Psoas muscle (tissue), 8 donors: ENCODE data around the gene WSCD2. TPM values are rescaled to one million over a fixed set of nuclear protein-coding genes. Genes with fewer than 3 reads are reported as not detected.

Experiments used
- ATAC-seq, 4 donors: fragments of 200-7000 bp; cut with Tn5 transposase; one replicate each; pipeline ENCODE4 v1.9.1; 2020; ENCODE audit warnings: moderate library complexity in 3 of 4, mild to moderate bottlenecking in 2 of 4
- DNase-seq, 2 donors: peaks; one replicate each; pipeline ENCODE4 v3.0.0-alpha.2; 2020
- H3K27ac ChIP-seq: fragments of 200-600 bp; one replicate; pipeline ENCODE4 v1.8.0; 2022
- H3K27me3 ChIP-seq, 3 donors: fragments of 200-600 bp in 1 of 3; one replicate each; pipeline versions ENCODE4 v1.6.1 to v1.8.0; 2013 to 2022; ENCODE audit warnings: low read length in 2 of 3, mild to moderate bottlenecking in 2 of 3, moderate library complexity in 1 of 3; ENCODE audit not compliant: insufficient read depth in 3 of 3
- H3K36me3 ChIP-seq, 2 donors: fragments of 200-600 bp in 1 of 2; one replicate each; pipeline versions ENCODE4 v1.6.1 to v1.8.0; 2013 to 2022; ENCODE audit warnings: low read depth in 1 of 2, mild to moderate bottlenecking in 1 of 2, moderate library complexity in 1 of 2; ENCODE audit not compliant: insufficient read depth in 1 of 2
- H3K4me1 ChIP-seq: fragments of 200-600 bp; one replicate; pipeline ENCODE4 v1.8.0; 2022
- H3K4me3 ChIP-seq: fragments of 200-600 bp; one replicate; pipeline ENCODE4 v1.8.0; 2022; ENCODE audit warnings: mild to moderate bottlenecking
- H3K9me3 ChIP-seq: fragments of 200-600 bp; one replicate; pipeline ENCODE4 v1.8.0; 2022
- CTCF ChIP-seq: fragments of 200-600 bp; IDR thresholded peaks from one replicate; pipeline ENCODE4 v1.8.0; 2022; ENCODE audit warnings: antibody characterized with exemption
- WGBS, 3 donors: extraction: QIAGEN DNeasy Blood & Tissue Kit; methylation state at CpG; one replicate each; pipeline versions ENCODE4 v1.1.6 to v1.1.7; 2013; 5-methylcytosine and 5-hydroxymethylcytosine counted together
- intact Hi-C, 2 donors: fragments of 100-400 bp; cut with DNase I; formaldehyde crosslinking; loops; one replicate each; pipeline versions ENCODE4 v1.11.0 to v1.14.2; 2022
- polyA plus RNA-seq, 3 donors: library from polyadenylated mRNA; stranded (reverse); fragments of 200-250 nt; gene quantifications; one replicate each; pipeline ENCODE4 v1.2.3, GENCODE V29; 2013
- total RNA-seq, 4 donors: library from RNA; stranded (reverse); fragmentation: NEBNext Ultra II Directional in 2 of 4; extraction: Animal tissue kit (Norgen Biotek cat#: 25700) in 2 of 4; gene quantifications; one replicate each; pipeline versions ENCODE4 v1.2.1 to v1.2.4, GENCODE V29; 2021 to 2023
- donor health status: healthy with polysubstance abuse.
- donor health status: DM: no; HTN: no; CAD: no; lungs with moderate emphysema.
- donor health status: Bipolar disorder and iron deficiency.
- donor health status: healthy.
- donor health status: DM: yes; HTN: yes; CAD: no.
- donor health status: DM: no; HTN: no; CAD: no.
- donor health status: DM: no; HTN: no; CAD: no.
- donor health status: DM: yes; HTN: yes; CAD: no.

Gene WSCD2
- total and polyA plus RNA-seq, 7 donors = 0.01 to 0.21 TPM; not detected in 5

DNA sequence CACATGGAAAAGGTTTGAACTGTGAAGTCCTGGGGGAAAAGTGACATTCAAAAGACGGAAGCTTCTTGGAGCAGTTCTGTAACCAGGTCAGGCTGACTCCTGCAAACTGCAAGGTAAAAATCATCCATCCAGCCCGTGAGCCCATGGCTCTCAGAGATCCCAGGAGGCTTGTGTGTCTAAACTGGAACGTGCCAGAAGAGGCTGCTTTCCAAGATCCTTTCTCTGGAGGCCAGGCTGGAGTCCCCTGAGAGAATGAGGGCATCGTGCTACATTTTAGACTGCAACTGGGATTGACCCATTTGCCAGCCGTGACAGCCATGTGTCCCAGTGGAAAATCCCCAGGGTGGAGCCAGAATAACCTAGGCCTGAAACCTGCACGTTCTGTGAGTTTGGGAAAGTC, 7.8 kb upstream of the WSCD2 start:
- Histone ChIP-seq H3K9me3 (no peaks in the 10 kb centered on the region), H3K4me3 (no peak overlapping the region), H3K4me1 (no peaks in the 10 kb centered on the region), H3K27ac (no peak overlapping the region), H3K36me3 (no peaks in the 10 kb centered on the region), H3K27me3 (peaks cover 2 to 4% (median 2%) of the 10 kb centered on the region in 3 donors)
- ATAC-seq = no peak
- 36 to 40% (median 39%) methylated on average over 6 of the region's 6 CpGs for WGBS, 3 donors
- DNase-seq = no peak
- no peak for TF ChIP-seq CTCF
- intact Hi-C loops = no loop called here

DNA sequence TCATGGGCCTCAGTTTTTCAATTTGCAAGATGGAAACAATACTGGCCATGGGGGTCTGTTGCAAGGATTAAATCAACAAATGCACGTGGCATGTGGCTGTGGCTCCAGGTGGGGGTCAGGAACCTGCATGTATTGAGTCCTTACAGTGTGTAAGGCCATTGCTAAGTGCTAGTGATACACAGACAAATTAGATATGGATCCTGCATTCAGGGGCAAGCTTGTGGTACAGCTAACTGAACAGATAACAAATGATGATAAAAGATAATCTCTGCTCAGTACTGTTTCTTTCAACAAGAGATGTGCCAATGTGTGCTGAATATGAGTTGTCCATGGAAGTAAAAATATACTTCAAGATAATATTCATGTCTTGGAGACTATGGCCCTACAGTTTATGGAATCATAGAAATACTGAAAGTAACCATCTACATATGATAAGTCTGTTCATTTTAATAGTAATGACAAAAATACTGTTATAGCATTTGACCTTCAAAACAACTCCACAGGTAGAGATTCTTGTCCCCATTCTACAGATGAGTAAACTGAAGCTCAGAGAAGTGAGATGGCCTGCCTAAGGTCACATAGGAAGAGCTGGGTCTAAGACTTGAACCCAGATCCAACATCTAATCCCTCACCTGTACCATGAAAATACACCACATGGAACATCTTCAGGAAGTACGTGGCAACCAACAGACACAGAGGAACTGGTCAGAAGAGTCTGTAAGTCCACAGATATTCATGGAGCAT, 7.2 kb upstream of the WSCD2 start:
- 61 to 85% (median 70%) methylated on average over 2 of the region's 2 CpGs for WGBS, 3 donors
- Histone ChIP-seq H3K4me1 (no peaks in the 10 kb centered on the region), H3K27ac (no peak overlapping the region), H3K27me3 (peaks cover 2 to 9% (median 2%) of the 10 kb centered on the region in 3 donors), H3K36me3 (no peaks in the 10 kb centered on the region), H3K4me3 (no peak overlapping the region), H3K9me3 (no peaks in the 10 kb centered on the region)
- DNase-seq (no peak), ATAC-seq (no peak)
- TF ChIP-seq CTCF = no peak
- intact Hi-C loops = no loop called here

DNA sequence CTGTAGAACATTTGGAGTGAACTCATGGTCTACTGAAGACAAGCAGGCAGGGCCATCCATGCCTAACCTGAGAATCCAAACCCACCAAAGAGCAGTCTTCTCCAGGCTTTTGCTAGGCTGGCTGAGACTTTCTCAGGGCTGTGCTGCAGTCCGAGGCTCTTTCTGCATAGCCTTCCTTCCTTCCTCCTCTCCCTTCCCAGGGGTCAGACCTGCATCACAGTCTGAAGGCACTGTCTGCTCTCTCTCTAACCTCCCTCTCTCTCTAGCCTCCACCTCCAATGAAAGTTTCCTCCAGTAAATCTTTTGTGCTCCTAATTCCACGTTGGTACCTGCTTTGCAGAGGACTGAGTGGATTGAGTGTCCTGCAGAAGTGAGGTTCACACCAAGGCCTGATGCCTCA, 6.4 kb upstream of the WSCD2 start:
- intact Hi-C loops = no loop called here

DNA sequence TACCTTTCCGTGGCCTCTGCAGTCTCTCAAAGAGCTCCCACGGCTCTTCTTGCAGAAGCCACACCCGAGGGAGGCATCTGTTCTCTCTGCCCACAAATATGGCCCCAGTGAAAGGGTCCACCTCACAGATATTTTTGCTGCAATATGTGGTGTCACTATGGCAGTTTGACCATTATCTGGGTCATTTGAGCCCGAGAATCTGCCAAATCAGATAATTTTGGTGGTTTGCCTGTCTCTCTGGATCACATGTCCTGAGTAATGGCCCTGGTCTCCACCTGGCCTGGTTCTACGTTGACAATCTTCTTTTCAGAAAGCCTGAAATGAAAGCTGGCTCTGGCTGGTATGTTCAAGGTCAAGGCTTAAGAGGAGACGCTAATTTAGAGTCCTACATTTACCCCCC, 5.7 kb upstream of the WSCD2 start:
- no peak for TF ChIP-seq CTCF
- Histone ChIP-seq H3K27me3 (peaks cover 2 to 24% (median 3%) of the 10 kb centered on the region in 3 donors), H3K27ac (no peak overlapping the region), H3K4me3 (no peak overlapping the region), H3K36me3 (no peaks in the 10 kb centered on the region), H3K9me3 (no peaks in the 10 kb centered on the region), H3K4me1 (no peaks in the 10 kb centered on the region)
- 58 to 73% (median 59%) methylated on average over 6 of the region's 6 CpGs for WGBS, 3 donors
- DNase-seq (no peak), ATAC-seq (no peak)
- intact Hi-C loops = no loop called here

More for the DNA sequence above, 6.4 kb upstream of the WSCD2 start:
- no peaks in the 10 kb centered on the region for H3K9me3 ChIP-seq
- H3K27ac ChIP-seq = no peak overlapping the region
- no peak for ATAC-seq
- no peak overlapping the region for H3K4me3 ChIP-seq
- no peak for TF ChIP-seq CTCF
- no peaks in the 10 kb centered on the region for H3K4me1 ChIP-seq
- no peaks in the 10 kb centered on the region for H3K36me3 ChIP-seq
- 50 to 73% (median 56%) methylated on average over 2 of the region's 2 CpGs for WGBS, 3 donors
- no peak for DNase-seq
- H3K27me3 ChIP-seq = peaks cover 2 to 16% (median 2%) of the 10 kb centered on the region in 3 donors

DNA sequence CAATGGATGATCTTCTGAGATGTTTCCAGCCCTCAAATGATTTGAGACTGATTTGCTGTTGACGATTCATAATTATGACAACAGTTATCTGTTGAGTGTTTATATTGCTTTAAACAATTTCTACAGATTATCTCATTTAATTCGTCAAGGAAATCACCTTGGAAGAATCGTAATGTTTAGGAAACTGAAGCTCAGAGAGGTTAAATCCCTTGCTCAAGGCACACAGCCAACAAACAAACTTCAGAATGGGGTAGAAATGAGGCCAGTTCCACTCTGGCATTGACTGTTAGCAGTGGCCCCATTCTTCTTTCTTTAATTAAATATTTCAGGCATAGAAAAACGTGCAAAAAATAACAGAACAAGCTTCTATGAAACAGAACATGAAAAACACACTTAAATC, 4.0 kb upstream of the WSCD2 start:
- Histone ChIP-seq H3K27me3 (peaks cover 0 to 40% (median 12%) of the 10 kb centered on the region in 3 donors), H3K4me1 (no peaks in the 10 kb centered on the region), H3K9me3 (no peaks in the 10 kb centered on the region), H3K4me3 (no peak overlapping the region), H3K27ac (no peak overlapping the region), H3K36me3 (no peaks in the 10 kb centered on the region)
- DNase-seq (no peak), ATAC-seq (no peak)
- WGBS, 3 donors = 54 to 58% (median 57%) methylated on average over 4 of the region's 4 CpGs
- TF ChIP-seq CTCF = no peak
- intact Hi-C loops = no loop called here
